HEK293 (cell line): Measurements from ENCODE around the gene AFF3.

Experiments used
- CTCF ChIA-PET: fragments of 350-600 bp; formaldehyde crosslinking; extraction: SDS; loops from one replicate; lab custom pipeline; 2021; ENCODE audit warnings: antibody characterized with exemption; lab: Yijun Ruan, JAX
- POLR2A ChIA-PET: fragments of 300-600 bp; formaldehyde crosslinking; extraction: SDS; loops from one replicate; lab custom pipeline; 2020; ENCODE audit warnings: antibody characterized with exemption, inconsistent platforms; lab: Yijun Ruan, JAX
- H3K27ac ChIP-seq: fragments of 200-500 bp; sonication (Bioruptor generic); 2 replicates; pipeline ENCODE4 v1.5.1; 2014; ENCODE audit warnings: low read depth, low read length, control low read depth, inconsistent platforms; ENCODE audit errors: extremely low read depth
- H3K36me3 ChIP-seq, 2 experiments: fragments of 200-500 bp in 1 of 2; sonication (Bioruptor generic) in 1 of 2; 1 replicate in 1 of 2; 2 replicates in 1 of 2; pipeline ENCODE4 v1.5.1; 2014 to 2017; ENCODE audit warnings: inconsistent platforms in 2 of 2, low read length in 2 of 2; ENCODE audit not compliant: control insufficient read depth in 2 of 2, insufficient read depth in 1 of 2
- H3K4me1 ChIP-seq: fragments of 200-500 bp; sonication (Bioruptor generic); 2 replicates; pipeline ENCODE4 v1.5.1; 2014; ENCODE audit warnings: mild to moderate bottlenecking, low read length, inconsistent platforms; ENCODE audit not compliant: control insufficient read depth, insufficient read depth
- H3K4me3 ChIP-seq: 2 replicates; pipeline ENCODE4 v1.5.1; 2011; ENCODE audit warnings: low read depth, mild to moderate bottlenecking, control low read depth, low read length, moderate library complexity
- H3K9me3 ChIP-seq: fragments of 200-500 bp; sonication (Bioruptor generic); 2 replicates; pipeline ENCODE4 v1.5.1; 2014; ENCODE audit warnings: low read depth, low read length, inconsistent platforms; ENCODE audit not compliant: control insufficient read depth, insufficient read depth
- GLIS1 ChIP-seq: fragments of 450-650 bp; formaldehyde crosslinking; IDR thresholded peaks from 2 replicates; pipeline ENCODE4 v1.5.1; 2016; ENCODE audit warnings: missing biosample characterization, missing genetic modification characterization
- IKZF3 ChIP-seq: fragments of 450-650 bp; IDR thresholded peaks from 2 replicates; pipeline ENCODE4 v1.5.0; 2018; ENCODE audit warnings: missing biosample characterization, mild to moderate bottlenecking, missing genetic modification characterization, moderate library complexity
- KLF1 ChIP-seq: fragments of 450-650 bp; formaldehyde crosslinking; IDR thresholded peaks from 2 replicates; pipeline ENCODE4 v1.5.1; 2016; ENCODE audit warnings: missing biosample characterization, missing genetic modification characterization
- KLF7 ChIP-seq: fragments of 450-650 bp; formaldehyde crosslinking; IDR thresholded peaks from 2 replicates; pipeline ENCODE4 v1.5.1; 2016; ENCODE audit warnings: missing biosample characterization, missing genetic modification characterization, borderline replicate concordance
- PRDM1 ChIP-seq: fragments of 450-650 bp; formaldehyde crosslinking; IDR thresholded peaks from 2 replicates; pipeline ENCODE4; 2016; ENCODE audit warnings: missing biosample characterization, missing genetic modification characterization
- RBAK ChIP-seq: fragments of 450-650 bp; formaldehyde crosslinking; IDR thresholded peaks from 2 replicates; pipeline ENCODE4 v1.5.1; 2016; ENCODE audit warnings: missing biosample characterization, missing genetic modification characterization
- SCRT2 ChIP-seq: fragments of 450-650 bp; formaldehyde crosslinking; IDR thresholded peaks from 2 replicates; pipeline ENCODE4 v1.5.1; 2016; ENCODE audit warnings: missing biosample characterization, missing genetic modification characterization
- SP7 ChIP-seq: fragments of 450-650 bp; formaldehyde crosslinking; IDR thresholded peaks from 2 replicates; pipeline ENCODE4 v1.5.1; 2016; ENCODE audit warnings: missing biosample characterization, missing genetic modification characterization
- TRIM28 ChIP-seq: IDR thresholded peaks from 2 replicates; pipeline ENCODE4 v1.6.1; 2011; ENCODE audit warnings: low read length, control low read depth, borderline replicate concordance
- YY1 ChIP-seq: fragments of 450-650 bp; formaldehyde crosslinking; IDR thresholded peaks from 2 replicates; pipeline ENCODE4 v1.5.1; 2018; ENCODE audit warnings: missing biosample characterization, missing genetic modification characterization
- ZBTB21 ChIP-seq: fragments of 450-650 bp; formaldehyde crosslinking; IDR thresholded peaks from 2 replicates; pipeline ENCODE4 v1.5.1; 2017; ENCODE audit warnings: missing biosample characterization, missing genetic modification characterization
- ZBTB8A ChIP-seq: fragments of 450-650 bp; formaldehyde crosslinking; IDR thresholded peaks from 2 replicates; pipeline ENCODE4 v1.5.1; 2016; ENCODE audit warnings: missing biosample characterization, missing genetic modification characterization
- ZEB2 ChIP-seq: fragments of 450-650 bp; formaldehyde crosslinking; IDR thresholded peaks from 2 replicates; pipeline ENCODE4 v1.5.1; 2016; ENCODE audit warnings: missing biosample characterization, missing genetic modification characterization
- ZIC2 ChIP-seq: fragments of 450-650 bp; formaldehyde crosslinking; IDR thresholded peaks from 2 replicates; pipeline ENCODE4 v1.5.1; 2016; ENCODE audit warnings: missing biosample characterization, missing genetic modification characterization
- ZNF133 ChIP-seq: fragments of 450-650 bp; formaldehyde crosslinking; IDR thresholded peaks from 2 replicates; pipeline ENCODE4 v1.5.1; 2016; ENCODE audit warnings: missing biosample characterization, missing genetic modification characterization
- ZNF138 ChIP-seq: fragments of 450-650 bp; formaldehyde crosslinking; IDR thresholded peaks from 2 replicates; pipeline ENCODE4 v1.5.1; 2016; ENCODE audit warnings: missing biosample characterization, missing genetic modification characterization, borderline replicate concordance
- ZNF184 ChIP-seq: fragments of 450-650 bp; IDR thresholded peaks from 2 replicates; pipeline ENCODE4 v1.5.1; 2018; ENCODE audit warnings: missing biosample characterization, mild to moderate bottlenecking, missing genetic modification characterization
- ZNF2 ChIP-seq: fragments of 450-650 bp; formaldehyde crosslinking; IDR thresholded peaks from 2 replicates; pipeline ENCODE4 v1.5.1; 2016; ENCODE audit warnings: missing biosample characterization, missing genetic modification characterization
- ZNF302 ChIP-seq: fragments of 450-650 bp; formaldehyde crosslinking; IDR thresholded peaks from 2 replicates; pipeline ENCODE4 v1.5.1; 2016; ENCODE audit warnings: missing biosample characterization, missing genetic modification characterization, low read depth
- ZNF529 ChIP-seq: fragments of 450-650 bp; formaldehyde crosslinking; IDR thresholded peaks from 2 replicates; pipeline ENCODE4 v1.5.1; 2017; ENCODE audit warnings: missing genetic modification characterization, missing biosample characterization; ENCODE audit not compliant: insufficient replicate concordance
- ZNF544 ChIP-seq: fragments of 450-650 bp; formaldehyde crosslinking; IDR thresholded peaks from 2 replicates; pipeline ENCODE4 v1.5.0; 2017; ENCODE audit warnings: missing biosample characterization, missing genetic modification characterization
- ZNF596 ChIP-seq: fragments of 450-650 bp; IDR thresholded peaks from 2 replicates; pipeline ENCODE4 v1.5.0; 2018; ENCODE audit warnings: missing biosample characterization, mild to moderate bottlenecking, missing genetic modification characterization, moderate library complexity
- ZNF610 ChIP-seq: fragments of 450-650 bp; formaldehyde crosslinking; IDR thresholded peaks from 2 replicates; pipeline ENCODE4 v1.5.1; 2016; ENCODE audit warnings: missing biosample characterization, missing genetic modification characterization, borderline replicate concordance
- ZNF624 ChIP-seq: fragments of 450-650 bp; formaldehyde crosslinking; IDR thresholded peaks from 2 replicates; pipeline ENCODE4 v1.5.1; 2017; ENCODE audit warnings: missing biosample characterization, missing genetic modification characterization
- ZNF626 ChIP-seq: fragments of 450-650 bp; sonication (Bioruptor Pico); formaldehyde crosslinking; IDR thresholded peaks from 2 replicates; pipeline ENCODE4 v1.5.1; 2018; ENCODE audit warnings: missing biosample characterization, missing genetic modification characterization, inconsistent platforms
- ZNF660 ChIP-seq: fragments of 450-650 bp; IDR thresholded peaks from 2 replicates; pipeline ENCODE4 v1.5.1; 2018; ENCODE audit warnings: missing biosample characterization, mild to moderate bottlenecking, missing genetic modification characterization
- ZNF670 ChIP-seq: fragments of 450-650 bp; formaldehyde crosslinking; IDR thresholded peaks from 2 replicates; pipeline ENCODE4 v1.5.1; 2016; ENCODE audit warnings: missing biosample characterization, missing genetic modification characterization, low read depth
- ZNF776 ChIP-seq: fragments of 450-650 bp; formaldehyde crosslinking; IDR thresholded peaks from 2 replicates; pipeline ENCODE4 v1.5.0; 2017; ENCODE audit warnings: missing biosample characterization, missing genetic modification characterization, borderline replicate concordance
- ZNF830 ChIP-seq: fragments of 450-650 bp; IDR thresholded peaks from 2 replicates; pipeline ENCODE4 v1.5.0; 2018; ENCODE audit warnings: missing biosample characterization, missing genetic modification characterization, low read depth, mild to moderate bottlenecking, moderate library complexity
- ZNF843 ChIP-seq: fragments of 450-650 bp; formaldehyde crosslinking; IDR thresholded peaks from 2 replicates; pipeline ENCODE4 v1.5.1; 2016; ENCODE audit warnings: missing biosample characterization, missing genetic modification characterization
- TF ChIP-seq, protein P1 (sequence below): fragments of 450-650 bp; formaldehyde crosslinking; IDR thresholded peaks from 2 replicates; pipeline ENCODE4 v1.5.1; 2016; ENCODE audit warnings: missing biosample characterization, missing genetic modification characterization
- TF ChIP-seq, protein P2 (sequence below): fragments of 450-650 bp; formaldehyde crosslinking; IDR thresholded peaks from 2 replicates; pipeline ENCODE4 v1.5.1; 2017; ENCODE audit warnings: missing biosample characterization, missing genetic modification characterization
- TF ChIP-seq, protein P3 (sequence below): fragments of 450-650 bp; formaldehyde crosslinking; IDR thresholded peaks from 2 replicates; pipeline ENCODE4 v1.5.1; 2016; ENCODE audit warnings: missing biosample characterization, missing genetic modification characterization

The AFF3 gene

DNA sequence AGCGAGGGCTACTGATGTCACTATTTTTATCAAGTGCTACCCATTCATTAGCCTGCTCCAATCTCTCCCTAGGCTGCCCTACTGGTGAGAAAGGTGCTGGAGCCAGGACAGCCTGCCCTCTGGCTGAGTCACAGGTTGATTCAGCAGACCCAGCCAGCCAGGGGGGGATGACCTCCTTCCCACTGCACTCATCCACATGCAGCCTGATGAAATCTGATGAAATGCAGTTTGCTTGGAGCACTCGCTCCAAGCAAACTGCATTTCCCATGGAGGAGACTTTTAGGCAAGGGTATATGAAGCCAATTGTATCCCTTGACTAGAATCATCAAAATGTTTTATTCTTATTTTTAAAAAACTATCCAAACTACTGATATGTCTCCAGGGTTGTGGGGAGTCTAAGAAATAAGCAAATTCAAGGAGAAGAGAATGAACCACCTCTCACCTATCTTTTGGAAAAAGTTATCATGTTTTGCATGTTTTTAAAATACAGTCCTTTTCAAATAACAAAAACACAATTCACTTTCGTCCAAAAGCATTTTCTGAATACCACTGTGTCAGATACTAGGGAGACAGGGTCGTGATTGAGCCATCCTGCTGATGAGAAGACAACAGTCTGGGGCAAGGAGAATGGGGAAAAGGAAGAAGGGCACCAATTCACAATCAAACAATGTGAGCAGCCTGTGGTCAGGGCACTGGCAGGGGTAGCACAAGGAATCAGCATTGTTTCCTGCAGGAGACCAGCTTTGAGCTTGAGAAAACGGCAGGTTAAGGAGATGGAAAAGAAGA lies 128.3 kb downstream of the AFF3 start:
- CTCF ChIA-PET: no interaction called here
- Histone ChIP-seq H3K9me3 (no peaks in the 10 kb centered on the region), H3K4me3 (no peak overlapping the region), H3K4me1 (peaks cover 9% of the 10 kb centered on the region), H3K27ac (no peak overlapping the region; the same call in 1 of the 2 replicates), H3K36me3 (peaks cover 4 to 5% of the 10 kb centered on the region in 2 experiments; a peak in 2 of 3 replicates)
- POLR2A ChIA-PET: no interaction called here
- TF ChIP-seq ZNF138 (no peak), YY1 (tag by site-specific recombination) (no peak), ZBTB8A (tag by site-specific recombination) (no peak), RBAK (tag by site-specific recombination) (no peak), ZBTB21 (tag by site-specific recombination) (no peak), ZEB2 (tag by site-specific recombination) (0 out of 2 replicates have a peak, but pooled peaks have one; percentile 55), ZIC2 (tag by site-specific recombination) (peak; percentile 38; the same call in 1 of the 2 replicates), SCRT2 (tag by site-specific recombination) (peak; percentile 82), SP7 (tag by site-specific recombination) (peak; percentile 54; the same call in 1 of the 2 replicates), ZNF626 (tag by site-specific recombination) (no peak), ZNF843 (tag by site-specific recombination) (no peak), ZNF610 (tag by site-specific recombination) (no peak), ZNF2 (no peak), PRDM1 (no peak), IKZF3 (tag by site-specific recombination) (no peak), ZNF624 (tag by site-specific recombination) (no peak), KLF7 (tag by site-specific recombination) (no peak), ZNF670 (tag by site-specific recombination) (no peak), ZNF544 (no peak), ZNF660 (tag by site-specific recombination) (peak; percentile 71), ZNF184 (tag by site-specific recombination) (no peak), ZNF529 (no peak), ZNF830 (no peak), ZNF776 (no peak), ZNF596 (tag by site-specific recombination) (no peak), TRIM28 (peak; percentile 43; the same call in 1 of the 2 replicates), KLF1 (tag by site-specific recombination) (no peak), ZNF302 (no peak), ZNF133 (tag by site-specific recombination) (no peak), GLIS1 (tag by site-specific recombination) (peak; percentile 57)
- TF ChIP-seq, protein P1, sequence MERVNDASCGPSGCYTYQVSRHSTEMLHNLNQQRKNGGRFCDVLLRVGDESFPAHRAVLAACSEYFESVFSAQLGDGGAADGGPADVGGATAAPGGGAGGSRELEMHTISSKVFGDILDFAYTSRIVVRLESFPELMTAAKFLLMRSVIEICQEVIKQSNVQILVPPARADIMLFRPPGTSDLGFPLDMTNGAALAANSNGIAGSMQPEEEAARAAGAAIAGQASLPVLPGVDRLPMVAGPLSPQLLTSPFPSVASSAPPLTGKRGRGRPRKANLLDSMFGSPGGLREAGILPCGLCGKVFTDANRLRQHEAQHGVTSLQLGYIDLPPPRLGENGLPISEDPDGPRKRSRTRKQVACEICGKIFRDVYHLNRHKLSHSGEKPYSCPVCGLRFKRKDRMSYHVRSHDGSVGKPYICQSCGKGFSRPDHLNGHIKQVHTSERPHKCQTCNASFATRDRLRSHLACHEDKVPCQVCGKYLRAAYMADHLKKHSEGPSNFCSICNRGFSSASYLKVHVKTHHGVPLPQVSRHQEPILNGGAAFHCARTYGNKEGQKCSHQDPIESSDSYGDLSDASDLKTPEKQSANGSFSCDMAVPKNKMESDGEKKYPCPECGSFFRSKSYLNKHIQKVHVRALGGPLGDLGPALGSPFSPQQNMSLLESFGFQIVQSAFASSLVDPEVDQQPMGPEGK (tag by site-specific recombination): peak; percentile 46; the same call in 1 of the 2 replicates
- TF ChIP-seq, protein P2, sequence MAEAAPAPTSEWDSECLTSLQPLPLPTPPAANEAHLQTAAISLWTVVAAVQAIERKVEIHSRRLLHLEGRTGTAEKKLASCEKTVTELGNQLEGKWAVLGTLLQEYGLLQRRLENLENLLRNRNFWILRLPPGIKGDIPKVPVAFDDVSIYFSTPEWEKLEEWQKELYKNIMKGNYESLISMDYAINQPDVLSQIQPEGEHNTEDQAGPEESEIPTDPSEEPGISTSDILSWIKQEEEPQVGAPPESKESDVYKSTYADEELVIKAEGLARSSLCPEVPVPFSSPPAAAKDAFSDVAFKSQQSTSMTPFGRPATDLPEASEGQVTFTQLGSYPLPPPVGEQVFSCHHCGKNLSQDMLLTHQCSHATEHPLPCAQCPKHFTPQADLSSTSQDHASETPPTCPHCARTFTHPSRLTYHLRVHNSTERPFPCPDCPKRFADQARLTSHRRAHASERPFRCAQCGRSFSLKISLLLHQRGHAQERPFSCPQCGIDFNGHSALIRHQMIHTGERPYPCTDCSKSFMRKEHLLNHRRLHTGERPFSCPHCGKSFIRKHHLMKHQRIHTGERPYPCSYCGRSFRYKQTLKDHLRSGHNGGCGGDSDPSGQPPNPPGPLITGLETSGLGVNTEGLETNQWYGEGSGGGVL (tag by site-specific recombination): peak; percentile 39; the same call in 1 of the 2 replicates
- TF ChIP-seq, protein P3, sequence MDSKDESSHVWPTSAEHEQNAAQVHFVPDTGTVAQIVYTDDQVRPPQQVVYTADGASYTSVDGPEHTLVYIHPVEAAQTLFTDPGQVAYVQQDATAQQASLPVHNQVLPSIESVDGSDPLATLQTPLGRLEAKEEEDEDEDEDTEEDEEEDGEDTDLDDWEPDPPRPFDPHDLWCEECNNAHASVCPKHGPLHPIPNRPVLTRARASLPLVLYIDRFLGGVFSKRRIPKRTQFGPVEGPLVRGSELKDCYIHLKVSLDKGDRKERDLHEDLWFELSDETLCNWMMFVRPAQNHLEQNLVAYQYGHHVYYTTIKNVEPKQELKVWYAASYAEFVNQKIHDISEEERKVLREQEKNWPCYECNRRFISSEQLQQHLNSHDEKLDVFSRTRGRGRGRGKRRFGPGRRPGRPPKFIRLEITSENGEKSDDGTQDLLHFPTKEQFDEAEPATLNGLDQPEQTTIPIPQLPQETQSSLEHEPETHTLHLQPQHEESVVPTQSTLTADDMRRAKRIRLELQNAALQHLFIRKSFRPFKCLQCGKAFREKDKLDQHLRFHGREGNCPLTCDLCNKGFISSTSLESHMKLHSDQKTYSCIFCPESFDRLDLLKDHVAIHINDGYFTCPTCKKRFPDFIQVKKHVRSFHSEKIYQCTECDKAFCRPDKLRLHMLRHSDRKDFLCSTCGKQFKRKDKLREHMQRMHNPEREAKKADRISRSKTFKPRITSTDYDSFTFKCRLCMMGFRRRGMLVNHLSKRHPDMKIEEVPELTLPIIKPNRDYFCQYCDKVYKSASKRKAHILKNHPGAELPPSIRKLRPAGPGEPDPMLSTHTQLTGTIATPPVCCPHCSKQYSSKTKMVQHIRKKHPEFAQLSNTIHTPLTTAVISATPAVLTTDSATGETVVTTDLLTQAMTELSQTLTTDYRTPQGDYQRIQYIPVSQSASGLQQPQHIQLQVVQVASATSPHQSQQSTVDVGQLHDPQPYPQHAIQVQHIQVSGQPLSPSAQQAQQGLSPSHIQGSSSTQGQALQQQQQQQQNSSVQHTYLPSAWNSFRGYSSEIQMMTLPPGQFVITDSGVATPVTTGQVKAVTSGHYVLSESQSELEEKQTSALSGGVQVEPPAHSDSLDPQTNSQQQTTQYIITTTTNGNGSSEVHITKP (tag by site-specific recombination): peak; percentile 45
